GM12878 (cell line): ENCODE measurements around the gene TBC1D19. TPM values are rescaled to one million over a fixed set of nuclear protein-coding genes. Genes with fewer than 3 reads are reported as not detected.

Source experiments
- ATAC-seq: fragments of 200-7000 bp; cut with Tn5 transposase; 3 replicates; pipeline ENCODE4 v1.9.1; 2020; ENCODE audit warnings: mild to moderate bottlenecking, moderate library complexity
- BruUV-seq: library from RNA; stranded (reverse); fragments of 400-500 nt; replicated peaks from 2 replicates; lab custom pipeline; 2021; lab: Mats Ljungman, UMichigan
- CTCF ChIA-PET: fragments of 300-600 bp; sonication (Branson Sonifier 250); formaldehyde crosslinking; extraction: SDS; loops from one replicate; lab custom pipeline; 2021; ENCODE audit warnings: inconsistent platforms; lab: Yijun Ruan, JAX
- POLR2A ChIA-PET: fragments of 350-600 bp; formaldehyde crosslinking; extraction: SDS; loops from one replicate; lab custom pipeline; 2021; ENCODE audit warnings: inconsistent platforms; lab: Charles Lee
- RAD21 ChIA-PET: fragments of 300-600 bp; sonication (Branson Sonifier 250); formaldehyde crosslinking; loops from one replicate; lab custom pipeline; 2023; ENCODE audit warnings: antibody characterized with exemption; ENCODE audit not compliant: unreplicated experiment; lab: Charles Lee
- SMC1A ChIA-PET: fragments of 300-600 bp; sonication (Branson Sonifier 250); formaldehyde crosslinking; loops from one replicate; lab custom pipeline; 2023; ENCODE audit not compliant: unreplicated experiment, uncharacterized antibody; lab: Charles Lee
- DNase-seq: peaks from one replicate; pipeline ENCODE4 v3.0.0-alpha.2; 2011; ENCODE audit warnings: low read depth, low spot score
- FAIRE-seq: peaks from 3 replicates; lab custom pipeline; 2011; peaks lifted over from hg19 to GRCh38; lab: Jason Lieb, UNC
- H2AFZ ChIP-seq: 2 replicates; pipeline ENCODE4 v1.6.0; 2011; ENCODE audit warnings: low read depth, low read length, control low read depth; ENCODE audit not compliant: control insufficient read depth
- H3K27ac ChIP-seq: 2 replicates; pipeline ENCODE4 v1.5.1; 2011; ENCODE audit warnings: control low read depth; ENCODE audit not compliant: control insufficient read depth, insufficient read depth
- H3K27me3 ChIP-seq, 2 experiments: replicated peaks in 1 of 2; 2 replicates each; pipeline versions ENCODE4 v1.6.0 to v1.6.1; 2011; ENCODE audit warnings: low read length in 1 of 2; ENCODE audit not compliant: control insufficient read depth in 2 of 2, insufficient read depth in 2 of 2
- H3K36me3 ChIP-seq, 2 experiments: 2 replicates each; pipeline ENCODE4 v1.5.1; 2011; ENCODE audit warnings: low read length in 1 of 2; ENCODE audit not compliant: control insufficient read depth in 2 of 2, insufficient read depth in 2 of 2
- H3K4me1 ChIP-seq: 2 replicates; pipeline ENCODE4 v1.6.1; 2011; ENCODE audit warnings: mild to moderate bottlenecking, low read length, moderate library complexity, mixed read lengths; ENCODE audit not compliant: control insufficient read depth, insufficient read depth
- H3K4me2 ChIP-seq: 2 replicates; pipeline ENCODE4 v1.6.0; 2011; ENCODE audit warnings: control low read depth; ENCODE audit not compliant: control insufficient read depth, insufficient read depth
- H3K4me3 ChIP-seq: fragments of 200-600 bp; sonication (generic); 2 replicates; pipeline ENCODE4 v1.5.1; 2016
- H3K79me2 ChIP-seq: 2 replicates; pipeline ENCODE4 v1.6.0; 2011; ENCODE audit warnings: low read length; ENCODE audit not compliant: control insufficient read depth, insufficient read depth
- H3K9ac ChIP-seq: 2 replicates; pipeline ENCODE4 v1.8.0; 2011; ENCODE audit warnings: low read length, control low read depth, mixed read lengths; ENCODE audit not compliant: control insufficient read depth, insufficient read depth
- H3K9me3 ChIP-seq: replicated peaks from 3 replicates; pipeline ENCODE4 v1.5.1; 2011; ENCODE audit warnings: mild to moderate bottlenecking, low read length; ENCODE audit not compliant: control insufficient read depth, insufficient read depth
- H4K20me1 ChIP-seq: 2 replicates; pipeline ENCODE4 v1.6.0; 2011; ENCODE audit not compliant: control insufficient read depth, insufficient read depth
- ASH2L ChIP-seq: fragments of 300-600, 200-600 bp; sonication (generic); IDR thresholded peaks from 2 replicates; pipeline ENCODE4 v1.6.1; 2017; ENCODE audit warnings: low read depth, mild to moderate bottlenecking, borderline replicate concordance
- BCL3 ChIP-seq: IDR thresholded peaks from 2 replicates; pipeline ENCODE4 v1.6.1; 2011; ENCODE audit warnings: borderline replicate concordance, low read depth, mild to moderate bottlenecking, moderate library complexity, low read length; ENCODE audit not compliant: insufficient read depth, poor library complexity, severe bottlenecking
- EZH2 ChIP-seq: IDR thresholded peaks from 2 replicates; pipeline ENCODE4 v1.6.1; 2012; ENCODE audit warnings: low read depth, mild to moderate bottlenecking, control low read depth, inconsistent platforms, low read length, borderline replicate concordance; ENCODE audit not compliant: control insufficient read depth
- FOS ChIP-seq: IDR thresholded peaks from 3 replicates; pipeline ENCODE4 v1.6.1; 2011; ENCODE audit warnings: borderline replicate concordance; ENCODE audit not compliant: insufficient read length; ENCODE audit errors: extremely low read depth
- SIN3A ChIP-seq: IDR thresholded peaks from 2 replicates; pipeline ENCODE4 v1.6.1; 2012; ENCODE audit warnings: low read depth, low read length, improper control_type of control experiment
- SMAD5 ChIP-seq: IDR thresholded peaks from 2 replicates; pipeline ENCODE4 v1.6.1; 2016; ENCODE audit warnings: antibody characterized with exemption, low read depth
- TAF1 ChIP-seq: IDR thresholded peaks from 2 replicates; pipeline ENCODE4 v1.6.1; 2011; ENCODE audit warnings: mild to moderate bottlenecking, low read depth, low read length, borderline replicate concordance
- TCF7 ChIP-seq: IDR thresholded peaks from 2 replicates; pipeline ENCODE4 v1.6.1; 2014; ENCODE audit warnings: antibody characterized with exemption, borderline replicate concordance
- USF2 ChIP-seq: IDR thresholded peaks from 2 replicates; pipeline ENCODE4 v1.6.1; 2011; ENCODE audit warnings: low read depth, low read length, improper control_type of control experiment, borderline replicate concordance
- YY1 ChIP-seq: IDR thresholded peaks from 2 replicates; pipeline ENCODE4 v1.6.1; 2011; ENCODE audit warnings: low read depth, mild to moderate bottlenecking, low read length
- WGBS: methylation state at CpG from one replicate; pipeline ENCODE4 v1.1.6; 2016; ENCODE audit warnings: low lambda C conversion rate; ENCODE audit not compliant: insufficient replicate concordance, insufficient coverage; ENCODE audit errors: missing lambda C conversion rate; 5-methylcytosine and 5-hydroxymethylcytosine counted together
- in situ Hi-C: fragments of 300-500 bp; cut with MboI; formaldehyde crosslinking; loops from 9 replicates; pipeline ENCODE4 v1.14.3; 2018; ENCODE audit warnings: mixed read lengths
- intact Hi-C: fragments of 100-400 bp; cut with micrococcal nuclease; formaldehyde crosslinking; loops from one replicate; pipeline ENCODE4 v1.14.2; 2022; ENCODE audit not compliant: unreplicated experiment
- polyA plus RNA-seq, 11 experiments: library from polyadenylated mRNA; depleted of rRNA in 4 of 11; unstranded in 6 of 11; stranded (reverse) in 5 of 11; fragments of >200 nt; fragmentation: Nextera tagmentation in 4 of 11; fragmentation: Illumina TruSeq in 1 of 11; extraction: Ambion mirVana in 4 of 11; extraction: Trizol in 1 of 11; gene quantifications; 1 replicate in 1 of 11; 2 replicates in 10 of 11; pipeline versions ENCODE4 v1.2.1 to v1.2.3, GENCODE V29; 2011 to 2016; ENCODE audit warnings: inconsistent platforms in 2 of 11, missing spikeins in 2 of 11, low read depth in 1 of 11
- total RNA-seq, 4 experiments: library from RNA; depleted of rRNA in 3 of 4; stranded (reverse); fragments of >200 nt in 3 of 4; fragmentation: Illumina TruSeq in 1 of 4; extraction: Trizol in 1 of 4; gene quantifications; 2 replicates each; pipeline versions ENCODE4 v1.2.1 to v1.2.3, GENCODE V29; 2013 to 2021

Gene TBC1D19
- total and polyA plus RNA-seq, 10 of the 15 experiments (the other 5 are each of a cell fraction or from before 2014, with no cell fraction given), result 0.29 to 3.9 (median 2.1) TPM

DNA sequence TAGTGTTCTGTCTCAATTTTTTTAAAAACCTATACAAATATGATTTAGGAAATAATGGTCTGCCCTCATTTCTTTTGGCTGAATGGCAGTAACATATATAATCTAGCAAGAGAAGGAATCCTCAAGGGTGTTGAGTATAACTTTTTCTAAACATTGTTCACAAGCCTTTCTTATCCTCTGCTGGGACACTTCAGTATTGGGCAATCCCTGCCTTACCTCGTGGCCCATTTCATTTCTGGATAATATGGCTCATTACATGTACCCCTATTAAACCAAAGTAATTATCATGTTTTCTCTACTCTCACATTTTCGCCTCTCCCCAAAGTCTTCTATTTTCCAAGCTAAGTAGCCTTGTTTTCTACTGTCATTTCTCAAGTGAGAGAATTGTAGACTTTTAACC lies 166.0 kb downstream of the TBC1D19 start:
- ChIA-PET CTCF (interaction anchor here (1.1 kb wide), 1 partner anchor 29 kb away, joined by 3 read pairs; no protein-coding TSS in a partner anchor), POLR2A (no interaction called here), RAD21 (interaction anchor here (0.6 kb wide), 1 partner anchor 713 kb away, joined by 3 read pairs; no protein-coding TSS in a partner anchor), SMC1A (interaction anchor here (0.8 kb wide), 1 partner anchor 26 kb away, joined by 3 read pairs; no protein-coding TSS in a partner anchor)
- H3K9me3 ChIP-seq, result no peaks in the 10 kb centered on the region; the same call in 2 of the 3 replicates
- H3K4me2 ChIP-seq, result no peak overlapping the region
- no peak for FAIRE-seq
- DNase-seq, result no peak
- no peak for ATAC-seq
- no peaks in the 10 kb centered on the region for H3K27me3 ChIP-seq
- H4K20me1 ChIP-seq, result no peaks in the 10 kb centered on the region
- H3K27ac ChIP-seq, result no peak overlapping the region
- H2AFZ ChIP-seq, result no peak overlapping the region
- WGBS, result 92% methylated on average over 2 of the region's 2 CpGs
- H3K36me3 ChIP-seq, result no peaks in the 10 kb centered on the region
- no peak for TF ChIP-seq FOS
- TF ChIP-seq USF2, result no peak
- TF ChIP-seq EZH2, result no peak
- no peak for TF ChIP-seq SIN3A
- no peak for TF ChIP-seq TCF7
- no peak for TF ChIP-seq SMAD5
- TF ChIP-seq ASH2L, result no peak
- TF ChIP-seq BCL3, result no peak
- TF ChIP-seq YY1, result no peak
- no peak for TF ChIP-seq TAF1
- no peaks in the 10 kb centered on the region for H3K79me2 ChIP-seq
- H3K4me3 ChIP-seq, result no peak overlapping the region
- H3K4me1 ChIP-seq, result peaks cover 16% of the 10 kb centered on the region
- no peak overlapping the region for H3K9ac ChIP-seq
- in situ Hi-C loops (no loop called here), intact Hi-C loops (no loop called here)
- no TSS peak for BruUV-seq
